Activated CD4-positive, alpha-beta memory T cell treated with anti-CD3 and anti-CD28 coated beads, Interleukin-2, amount 10 ng/mL, durations not matched to agents 7 days and 5 days (primary cell): ENCODE results near the gene HEXIM1. TPM values are rescaled to one million over a fixed set of nuclear protein-coding genes. Genes with fewer than 3 reads are reported as not detected.

Experiments used
- CTCF ChIA-PET: fragments of 350-600 bp; sonication (Branson Sonifier 250); formaldehyde crosslinking; loops from one replicate; lab custom pipeline; 2021; ENCODE audit warnings: antibody characterized with exemption, inconsistent platforms; lab: Charles Lee
- POLR2A ChIA-PET: fragments of 350-600 bp; sonication (Branson Sonifier 250); formaldehyde crosslinking; loops from one replicate; lab custom pipeline; 2021; ENCODE audit warnings: antibody characterized with exemption; lab: Charles Lee
- DNase-seq: peaks from one replicate; pipeline ENCODE4 v3.0.0-alpha.2; 2020
- H3K27ac Mint-ChIP-seq: one replicate; pipeline ENCODE4 v1.8.0; 2021; ENCODE audit warnings: mild to moderate bottlenecking, mixed read lengths
- H3K27me3 Mint-ChIP-seq: one replicate; pipeline ENCODE4 v1.8.0; 2021; ENCODE audit warnings: mixed read lengths
- H3K36me3 Mint-ChIP-seq: one replicate; pipeline ENCODE4 v1.8.0; 2021; ENCODE audit warnings: low read depth, mixed read lengths
- H3K4me1 Mint-ChIP-seq: one replicate; pipeline ENCODE4 v1.8.0; 2021; ENCODE audit warnings: mixed read lengths
- H3K4me3 Mint-ChIP-seq: one replicate; pipeline ENCODE4 v1.8.0; 2021; ENCODE audit warnings: mild to moderate bottlenecking, mixed read lengths
- H3K9me3 Mint-ChIP-seq: one replicate; pipeline ENCODE4 v1.8.0; 2021; ENCODE audit warnings: mixed read lengths
- total RNA-seq, 2 experiments: library from RNA; stranded (reverse); gene quantifications; one replicate each; pipeline ENCODE4 v1.2.3, GENCODE V29; 2021

Gene HEXIM1
- total RNA-seq, 2 experiments from 2014 or later: 35.0 to 35.8 TPM

GRCh38 chr17:45172232-45172540 lies 23.9 kb downstream of the HEXIM1 start:
- DNase-seq: no peak
- H3K36me3 Mint-ChIP-seq: no peaks in the 10 kb centered on the region
- ChIA-PET CTCF (interaction anchor here (2.0 to 3.1 kb wide), 3 partner anchors 21 to 37 kb away, joined by 17 to 22 read pairs (median 18); partner anchors contain the start of gene ACBD4), POLR2A (interaction anchor here (1.0 to 4.4 kb wide), 5 partner anchors 8 to 76 kb away, joined by 3 to 54 read pairs (median 9); partner anchors contain the start of genes HEXIM1 and HEXIM2)
- H3K4me3 Mint-ChIP-seq: no peak overlapping the region
- peaks cover 25% of the 10 kb centered on the region for H3K4me1 Mint-ChIP-seq
- H3K27me3 Mint-ChIP-seq: no peaks in the 10 kb centered on the region
- no peaks in the 10 kb centered on the region for H3K9me3 Mint-ChIP-seq
- H3K27ac Mint-ChIP-seq: no peak overlapping the region

GRCh38 chr17:45172541-45173286 lies 24.4 kb downstream of the HEXIM1 start:
- ChIA-PET CTCF (interaction anchor here (0.6 to 3.1 kb wide), 10 partner anchors 10 to 429 kb away, joined by 3 to 22 read pairs (median 8); partner anchors contain the start of genes ACBD4, HEXIM1 and HEXIM2), POLR2A (interaction anchor here (0.8 to 4.4 kb wide), 7 partner anchors 8 to 75 kb away, joined by 3 to 54 read pairs (median 4); partner anchors contain the start of genes HEXIM1 and HEXIM2)
- Mint-ChIP-seq H3K27ac (peak overlapping the region; percentile 81), H3K4me1 (peaks cover 25% of the 10 kb centered on the region), H3K4me3 (peak overlapping the region; percentile 51), H3K9me3 (no peaks in the 10 kb centered on the region), H3K36me3 (no peaks in the 10 kb centered on the region), H3K27me3 (no peaks in the 10 kb centered on the region)
- DNase-seq: peak; percentile 40

GRCh38 chr17:45175759-45176115 lies 27.5 kb downstream of the HEXIM1 start:
- ChIA-PET CTCF (interaction anchor here (0.8 to 2.5 kb wide), 2 partner anchors 26 to 40 kb away, joined by 3 to 9 read pairs; partner anchors contain the start of gene ACBD4), POLR2A (interaction anchor here (1.4 to 1.6 kb wide), 2 partner anchors 14 to 27 kb away, joined by 3 to 4 read pairs; partner anchors contain the start of genes HEXIM1 and HEXIM2)
- DNase-seq: no peak
- Mint-ChIP-seq H3K36me3 (no peaks in the 10 kb centered on the region), H3K9me3 (no peaks in the 10 kb centered on the region), H3K27me3 (no peaks in the 10 kb centered on the region), H3K4me3 (no peak overlapping the region), H3K4me1 (peaks cover 25% of the 10 kb centered on the region), H3K27ac (no peak overlapping the region)

GRCh38 chr17:45177563-45177962 lies 29.3 kb downstream of the HEXIM1 start:
- CTCF ChIA-PET: interaction anchor here (2.5 kb wide), 1 partner anchor 42 kb away, joined by 9 read pairs; the partner anchor contains the start of gene ACBD4
- H3K36me3 Mint-ChIP-seq: no peaks in the 10 kb centered on the region

GRCh38 chr17:45184144-45184543 lies 35.9 kb downstream of the HEXIM1 start:
- Mint-ChIP-seq H3K27ac (no peak overlapping the region), H3K27me3 (no peaks in the 10 kb centered on the region), H3K4me3 (no peak overlapping the region), H3K4me1 (no peaks in the 10 kb centered on the region), H3K36me3 (no peaks in the 10 kb centered on the region), H3K9me3 (no peaks in the 10 kb centered on the region)
- DNase-seq: no peak
- ChIA-PET POLR2A (interaction anchor here (0.7 kb wide), 1 partner anchor 56 kb away, joined by 4 read pairs; no protein-coding TSS in a partner anchor), CTCF (interaction anchor here (0.6 to 2.2 kb wide), 5 partner anchors 13 to 92 kb away, joined by 3 to 8 read pairs (median 5); partner anchors contain the start of gene ACBD4)

More at GRCh38 chr17:45177563-45177962, 29.3 kb downstream of the HEXIM1 start:
- POLR2A ChIA-PET: no interaction called here
- DNase-seq: no peak
- Mint-ChIP-seq H3K4me3 (no peak overlapping the region), H3K27me3 (no peaks in the 10 kb centered on the region), H3K4me1 (peaks cover 8% of the 10 kb centered on the region), H3K27ac (no peak overlapping the region), H3K9me3 (no peaks in the 10 kb centered on the region)

- no peaks in the 10 kb centered on the region for H3K9me3 Mint-ChIP-seq
- no peaks in the 10 kb centered on the region for H3K27me3 Mint-ChIP-seq
- DNase-seq: no peak
- ChIA-PET POLR2A (no interaction called here), CTCF (interaction anchor here (1.1 kb wide), 1 partner anchor 51 kb away, joined by 5 read pairs; the partner anchor contains the start of gene ACBD4)
- no peak overlapping the region for H3K27ac Mint-ChIP-seq
- H3K36me3 Mint-ChIP-seq: no peaks in the 10 kb centered on the region
- no peak overlapping the region for H3K4me3 Mint-ChIP-seq
- H3K4me1 Mint-ChIP-seq: no peaks in the 10 kb centered on the region
These were observed 38.6 kb downstream of the HEXIM1 start for GRCh38 chr17:45186801-45187354.

- Mint-ChIP-seq H3K36me3 (no peaks in the 10 kb centered on the region), H3K27ac (no peak overlapping the region), H3K4me3 (no peak overlapping the region), H3K9me3 (no peaks in the 10 kb centered on the region), H3K27me3 (no peaks in the 10 kb centered on the region), H3K4me1 (no peaks in the 10 kb centered on the region)
- no peak for DNase-seq
- ChIA-PET POLR2A (interaction anchor here (1.6 kb wide), 1 partner anchor 40 kb away, joined by 7 read pairs; the partner anchor contains the start of gene HEXIM1), CTCF (interaction anchor here (0.5 to 2.0 kb wide), 4 partner anchors 9 to 54 kb away, joined by 3 to 9 read pairs (median 6); partner anchors contain the start of gene ACBD4)
These were observed 40.7 kb downstream of the HEXIM1 start for GRCh38 chr17:45189009-45189408.

- no peak overlapping the region for H3K27ac Mint-ChIP-seq
- no peak overlapping the region for H3K4me3 Mint-ChIP-seq
- DNase-seq: no peak
- no peaks in the 10 kb centered on the region for H3K27me3 Mint-ChIP-seq
- ChIA-PET CTCF (interaction anchor here (1.0 to 10.4 kb wide), 2 partner anchors 29 to 55 kb away, joined by 4 to 221 read pairs; partner anchors contain the start of gene ACBD4), POLR2A (interaction anchor here (1.9 kb wide), 1 partner anchor 42 kb away, joined by 6 read pairs; the partner anchor contains the start of gene HEXIM1)
- H3K9me3 Mint-ChIP-seq: peaks cover 3% of the 10 kb centered on the region
- H3K4me1 Mint-ChIP-seq: no peaks in the 10 kb centered on the region
- H3K36me3 Mint-ChIP-seq: no peaks in the 10 kb centered on the region
These were observed 42.4 kb downstream of the HEXIM1 start for GRCh38 chr17:45190503-45191255.

GRCh38 chr17:45195424-45195823 lies 47.1 kb downstream of the HEXIM1 start:
- Mint-ChIP-seq H3K27ac (no peak overlapping the region), H3K36me3 (no peaks in the 10 kb centered on the region), H3K9me3 (peaks cover 3% of the 10 kb centered on the region), H3K4me3 (no peak overlapping the region), H3K4me1 (peaks cover 7% of the 10 kb centered on the region), H3K27me3 (no peaks in the 10 kb centered on the region)
- DNase-seq: no peak
- ChIA-PET POLR2A (interaction anchor here (1.3 to 1.7 kb wide), 2 partner anchors 60 to 75 kb away, joined by 3 to 6 read pairs; partner anchors contain the start of gene ACBD4), CTCF (interaction anchor here (1.3 to 10.4 kb wide), 3 partner anchors 22 to 60 kb away, joined by 8 to 221 read pairs (median 9); partner anchors contain the start of gene ACBD4)

GRCh38 chr17:45197108-45197507 lies 48.8 kb downstream of the HEXIM1 start:
- peaks cover 3% of the 10 kb centered on the region for H3K9me3 Mint-ChIP-seq
- no peak overlapping the region for H3K27ac Mint-ChIP-seq

GRCh38 chr17:45197555-45198334 lies 49.5 kb downstream of the HEXIM1 start:
- H3K36me3 Mint-ChIP-seq: no peaks in the 10 kb centered on the region
- DNase-seq: peak; percentile 86
- H3K4me1 Mint-ChIP-seq: peaks cover 7% of the 10 kb centered on the region
- H3K27ac Mint-ChIP-seq: no peak overlapping the region
- peaks cover 3% of the 10 kb centered on the region for H3K9me3 Mint-ChIP-seq
- H3K27me3 Mint-ChIP-seq: no peaks in the 10 kb centered on the region
- ChIA-PET CTCF (interaction anchor here (0.5 to 10.4 kb wide), 33 partner anchors 8 to 419 kb away, joined by 3 to 221 read pairs (median 4); partner anchors contain the start of genes ACBD4, HEXIM1 and HEXIM2), POLR2A (interaction anchor here (1.6 to 3.2 kb wide), 4 partner anchors 36 to 62 kb away, joined by 4 to 22 read pairs (median 8); partner anchors contain the start of genes ACBD4, HEXIM1 and HEXIM2)
- no peak overlapping the region for H3K4me3 Mint-ChIP-seq

More at GRCh38 chr17:45197108-45197507, 48.8 kb downstream of the HEXIM1 start:
- peaks cover 7% of the 10 kb centered on the region for H3K4me1 Mint-ChIP-seq
- H3K36me3 Mint-ChIP-seq: no peaks in the 10 kb centered on the region
- no peaks in the 10 kb centered on the region for H3K27me3 Mint-ChIP-seq
- ChIA-PET CTCF (interaction anchor here (0.5 to 10.4 kb wide), 31 partner anchors 9 to 419 kb away, joined by 3 to 221 read pairs (median 4); partner anchors contain the start of genes ACBD4, HEXIM1 and HEXIM2), POLR2A (interaction anchor here (1.6 to 3.2 kb wide), 4 partner anchors 35 to 62 kb away, joined by 4 to 22 read pairs (median 8); partner anchors contain the start of genes ACBD4, HEXIM1 and HEXIM2)
- DNase-seq: no peak
- no peak overlapping the region for H3K4me3 Mint-ChIP-seq
